ENCODE measurements around the gene KCNJ8.
"Not testable (repeated sequence)": the region's sequence is repeated elsewhere in the genome, so short reads cannot be mapped to it uniquely, and the experiment has no call there.

Gene KCNJ8

DNA sequence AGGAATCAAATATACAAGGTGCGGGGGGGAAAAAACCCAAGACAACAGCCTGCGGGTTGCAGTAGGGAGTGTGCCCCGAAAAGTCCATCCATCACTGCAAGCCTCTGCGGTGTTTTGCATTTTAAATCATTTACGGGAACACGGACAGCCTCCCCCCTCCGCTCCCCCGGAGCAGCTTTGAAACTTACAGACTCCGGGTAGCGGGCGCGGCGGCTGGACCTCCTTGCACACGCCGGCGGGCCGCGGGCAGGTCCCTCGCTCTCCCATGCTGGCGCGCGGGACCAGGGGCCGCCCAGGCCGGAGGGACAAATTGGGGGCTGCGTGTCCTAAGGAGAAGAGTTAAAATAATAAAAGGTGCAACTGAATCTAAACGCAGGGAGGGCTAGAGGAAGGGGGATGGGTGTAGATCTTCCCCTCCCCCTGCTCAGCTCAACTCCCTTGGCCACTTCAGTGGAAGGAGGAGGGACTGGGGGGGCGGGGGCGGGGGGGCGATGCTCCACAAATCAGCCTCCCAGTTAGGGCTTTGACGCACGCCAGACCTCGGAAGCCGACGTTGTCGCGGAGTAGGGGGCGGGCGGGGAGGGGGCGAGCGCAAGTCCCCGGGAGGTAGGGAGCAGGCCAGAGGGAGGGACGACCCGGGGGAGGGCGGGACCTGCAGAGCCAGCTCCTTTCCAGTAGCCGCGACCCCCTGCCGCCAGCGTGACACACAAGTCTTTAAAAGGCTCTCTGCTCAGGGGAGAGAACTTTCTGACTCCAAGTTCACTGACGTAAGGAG is at the start of gene KCNJ8:
Gene KCNJ8, minus strand, starts transcription at position 349 of the 775 bp plus-strand sequence. CDS start 1,090 bp downstream, outside the sequence.
- DNase-seq = peak; percentile 88

DNA sequence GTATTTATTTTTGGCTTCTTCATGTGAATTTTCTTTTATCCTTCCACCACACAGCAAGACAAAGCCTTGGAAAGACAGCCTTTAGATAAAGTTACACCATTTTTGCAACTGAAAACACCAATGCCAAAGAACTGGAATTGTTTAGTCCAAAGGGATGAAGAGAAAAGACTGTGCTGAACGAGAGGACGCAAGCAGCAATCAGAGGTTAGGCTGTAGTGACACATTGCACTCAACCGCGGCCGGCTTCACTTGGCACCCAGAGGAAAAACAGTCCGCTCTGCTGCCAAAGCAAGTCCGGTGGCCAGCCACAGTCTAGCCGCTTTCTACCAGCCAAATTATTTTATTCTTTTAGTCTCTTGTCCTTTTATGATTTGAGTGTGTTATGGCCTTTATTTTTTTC is 49.1 kb upstream of the KCNJ8 start:
- peak; percentile 32 for DNase-seq

DNA sequence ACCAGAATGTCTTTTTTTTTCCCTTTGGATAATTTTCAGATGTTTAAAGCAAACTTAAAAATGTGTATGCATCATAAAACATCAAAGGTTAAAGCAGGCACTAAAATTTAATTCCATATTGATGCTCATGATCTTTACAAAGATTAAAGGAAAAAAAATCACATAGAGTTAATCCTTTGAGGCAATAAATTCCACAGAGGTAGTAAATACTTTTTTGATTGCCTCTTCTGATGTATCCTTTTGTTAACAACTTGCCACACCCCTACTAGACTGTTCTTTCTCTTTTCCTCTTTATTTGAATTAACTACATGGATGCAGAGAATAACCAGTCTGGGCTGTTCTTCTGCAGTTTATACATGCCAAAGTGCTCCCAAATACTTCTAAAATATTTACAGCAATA is 45.2 kb upstream of the KCNJ8 start:
- DNase-seq = no peak

GRCh38 chr12:21819236-21819635 is 44.7 kb upstream of the KCNJ8 start:
- no peak for DNase-seq

DNA sequence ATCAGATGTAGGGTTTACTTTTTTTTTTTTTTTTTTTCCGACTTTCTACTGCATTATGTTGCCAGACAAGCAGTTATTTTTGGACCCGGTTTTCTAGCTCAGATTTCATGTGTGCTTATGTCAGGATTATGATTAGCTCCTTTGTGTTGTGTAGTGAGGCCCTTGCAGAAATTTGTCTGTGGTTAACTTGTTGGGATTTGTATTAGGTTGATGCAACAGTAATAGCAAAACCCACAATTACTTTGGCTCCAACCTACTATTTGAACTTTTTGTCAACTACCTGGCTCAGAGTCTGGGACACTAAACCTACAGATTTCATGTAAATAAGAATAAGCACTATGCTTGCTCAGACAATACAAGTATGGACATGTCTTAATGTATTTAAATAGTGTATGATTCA is 44.1 kb upstream of the KCNJ8 start:
- no peak for DNase-seq

GRCh38 chr12:21815306-21816062 is 41.0 kb upstream of the KCNJ8 start:
- no peak for DNase-seq

DNA sequence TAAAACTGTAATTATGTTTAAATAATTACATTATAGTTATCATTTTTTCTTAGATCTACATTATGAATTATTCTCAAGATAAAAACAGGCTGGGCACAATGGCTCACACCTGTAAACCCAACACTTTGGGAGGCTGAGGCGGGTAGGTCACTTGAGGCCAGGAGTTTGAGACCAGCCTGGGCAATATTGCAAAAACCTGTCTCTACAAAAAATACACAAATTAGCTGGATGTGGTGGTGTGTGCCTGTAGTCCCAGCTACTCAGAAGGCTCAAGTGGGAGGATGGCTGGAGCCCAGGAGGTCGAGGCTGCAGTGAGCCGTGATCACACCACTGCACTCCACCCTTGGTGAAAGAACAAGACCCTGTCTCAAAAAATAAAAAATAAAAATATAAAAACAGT is 40.3 kb upstream of the KCNJ8 start:
- DNase-seq = no peak

DNA sequence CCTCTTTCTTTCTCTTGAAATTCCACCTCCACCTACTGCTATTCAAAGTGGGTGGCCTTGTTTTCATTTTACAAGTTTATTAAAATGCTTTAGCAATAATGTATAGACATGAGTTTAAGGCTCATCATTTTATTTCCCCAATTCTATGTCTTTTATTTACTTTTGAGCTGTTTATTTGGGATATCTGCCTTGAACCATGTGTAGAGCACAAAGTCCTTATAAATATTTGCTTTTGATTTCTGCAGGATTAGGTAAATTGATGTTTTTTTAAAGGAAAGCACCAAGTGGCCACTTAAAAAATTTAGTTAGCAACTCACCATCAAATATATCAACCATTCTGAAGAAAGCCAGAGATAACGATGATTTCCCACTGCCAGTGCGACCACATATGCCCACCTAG is 39.8 kb upstream of the KCNJ8 start:
- DNase-seq = no peak

GRCh38 chr12:21813751-21814150 is 39.2 kb upstream of the KCNJ8 start:
- DNase-seq = no peak

- no peak for DNase-seq
Observed at GRCh38 chr12:21813125-21813524, 38.6 kb upstream of the KCNJ8 start.

- DNase-seq = not testable (repeated sequence)
Observed at GRCh38 chr12:21812340-21812739, 37.8 kb upstream of the KCNJ8 start.

GRCh38 chr12:21809100-21809499 is 34.6 kb upstream of the KCNJ8 start:
- no peak for DNase-seq

DNA sequence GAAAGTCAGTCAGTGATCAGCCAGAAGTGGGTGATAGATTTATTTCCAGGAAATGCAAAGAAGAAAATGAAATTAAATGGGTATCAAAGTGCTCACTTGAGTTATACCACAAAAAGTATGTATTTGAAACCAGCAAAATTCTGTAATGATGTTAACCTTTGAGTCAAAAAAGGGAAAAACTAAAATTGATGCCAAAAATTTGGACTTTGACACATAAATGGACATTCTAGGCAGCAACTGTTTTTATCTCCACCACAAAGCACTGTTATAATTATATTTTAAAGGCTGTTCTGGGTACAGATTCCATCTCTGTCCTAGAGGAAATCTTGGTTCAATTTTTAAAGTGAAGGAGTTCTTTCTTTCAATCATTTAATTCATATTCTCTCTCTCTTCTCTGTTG is 31.7 kb upstream of the KCNJ8 start:
- no peak for DNase-seq

DNA sequence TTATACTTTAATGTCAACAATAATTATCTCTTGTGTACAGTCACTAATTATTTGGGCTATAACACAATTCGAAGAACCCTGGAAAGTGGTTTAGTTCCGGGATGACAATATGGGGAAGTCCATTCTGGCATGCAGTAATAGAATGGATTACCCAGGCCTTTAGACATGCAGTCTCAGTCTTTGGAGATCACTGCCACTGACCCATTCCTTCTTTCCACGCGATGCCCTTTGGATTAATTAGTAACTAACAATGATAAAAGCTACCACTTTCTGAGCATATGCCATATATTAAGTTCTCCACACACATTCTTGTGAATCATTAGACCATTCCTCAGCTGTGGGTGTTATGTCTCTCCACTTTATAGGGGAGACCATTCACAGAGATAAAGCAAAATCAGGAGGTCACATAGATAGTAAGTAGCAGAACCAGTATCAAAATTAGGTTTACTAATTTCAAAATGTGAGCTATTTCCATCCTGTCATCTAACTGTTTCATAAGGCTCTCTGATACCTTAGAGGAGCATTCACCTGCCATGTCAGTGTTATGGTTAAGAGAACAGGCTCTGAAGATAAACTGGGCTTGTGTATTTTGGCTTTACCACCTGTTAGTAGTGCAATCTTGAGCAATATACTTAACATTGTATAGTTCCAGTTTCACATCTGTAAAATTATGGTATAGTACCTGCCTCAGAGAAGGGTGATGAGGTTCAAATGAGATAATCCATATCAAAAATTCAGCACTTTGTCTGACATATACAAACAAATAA is 27.2 kb upstream of the KCNJ8 start:
- DNase-seq = no peak

GRCh38 chr12:21800011-21800410 is 25.5 kb upstream of the KCNJ8 start:
- DNase-seq = no peak

DNA sequence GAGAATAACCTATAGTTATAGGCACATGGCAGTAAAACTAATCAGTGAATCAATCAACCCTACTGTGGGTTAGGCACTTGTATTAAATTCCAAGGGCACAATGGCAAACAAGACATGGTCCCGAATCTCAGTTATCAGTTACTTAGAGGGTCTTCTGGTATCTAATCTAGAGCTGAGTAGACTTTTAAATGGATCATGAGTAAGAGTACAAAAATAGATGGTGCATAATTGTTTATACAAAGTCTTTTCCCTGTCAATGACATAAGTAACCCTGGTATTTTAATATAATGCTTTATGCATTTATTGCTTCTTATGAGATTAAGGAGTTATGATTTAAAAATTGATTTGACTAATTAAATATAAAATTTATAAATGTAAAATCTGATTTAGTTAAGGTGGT is 23.0 kb upstream of the KCNJ8 start:
- DNase-seq = no peak

- no peak for DNase-seq
Observed at GRCh38 chr12:21795648-21796328, 21.3 kb upstream of the KCNJ8 start.

DNA sequence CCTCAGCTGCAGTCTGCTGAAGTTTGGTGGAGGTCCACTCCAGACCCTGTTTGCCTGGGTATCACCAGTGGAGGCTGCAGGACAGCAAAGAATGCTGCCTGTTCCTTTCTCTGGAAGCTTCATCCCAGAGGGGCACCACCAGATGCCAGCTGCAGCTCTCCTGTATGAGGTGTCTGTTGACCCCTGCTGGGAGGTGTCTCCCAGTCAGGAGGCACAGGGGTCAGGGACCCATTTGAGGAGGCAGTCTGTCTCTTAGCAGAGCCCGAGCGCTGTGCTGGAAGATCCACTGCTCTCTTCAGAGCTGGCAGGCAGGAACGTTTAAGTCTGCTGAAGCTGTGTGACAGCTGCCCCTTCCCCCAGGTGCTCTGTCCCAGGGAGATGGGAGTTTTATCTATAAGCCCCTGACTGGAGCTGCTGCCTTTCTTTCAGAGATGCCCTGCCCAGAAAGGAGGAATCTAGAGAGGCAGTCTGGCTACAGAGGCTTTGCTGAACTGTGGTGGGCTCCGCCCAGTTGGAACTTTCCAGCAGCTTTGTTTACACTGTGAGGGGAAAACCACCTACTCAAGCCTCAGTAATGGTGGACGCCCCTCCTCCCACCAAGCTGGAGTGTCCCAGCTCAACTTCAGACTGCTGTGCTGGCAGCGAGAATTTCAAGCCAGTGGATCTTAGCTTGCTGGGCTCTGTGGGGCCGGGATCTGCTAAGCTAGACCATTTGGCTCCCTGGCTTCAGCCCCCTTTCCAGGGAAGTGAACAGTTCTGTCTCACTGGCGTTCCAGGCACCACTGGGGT is 20.5 kb upstream of the KCNJ8 start:
- not testable (repeated sequence) for DNase-seq

DNA sequence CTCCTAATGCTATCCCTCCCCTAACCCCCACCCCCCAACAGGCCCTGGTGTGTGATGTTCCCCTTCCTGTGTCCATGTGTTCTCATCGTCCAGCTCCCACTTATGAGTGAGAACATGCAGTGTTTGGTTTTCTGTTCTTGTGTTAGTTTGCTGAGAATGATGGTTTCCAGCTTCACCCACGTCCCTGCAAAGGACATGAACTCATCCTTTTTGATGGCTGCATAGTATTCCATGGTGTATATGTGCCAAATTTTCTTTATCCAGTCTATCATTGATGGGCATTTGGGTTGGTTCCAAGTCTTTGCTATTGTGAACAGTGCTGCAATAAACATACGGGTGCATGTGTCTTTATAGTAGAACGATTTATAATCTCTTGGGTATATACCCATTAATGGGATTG is 15.2 kb upstream of the KCNJ8 start:
- not testable (repeated sequence) for DNase-seq

GRCh38 chr12:21788089-21788983 is 13.8 kb upstream of the KCNJ8 start:
- no peak for DNase-seq

DNA sequence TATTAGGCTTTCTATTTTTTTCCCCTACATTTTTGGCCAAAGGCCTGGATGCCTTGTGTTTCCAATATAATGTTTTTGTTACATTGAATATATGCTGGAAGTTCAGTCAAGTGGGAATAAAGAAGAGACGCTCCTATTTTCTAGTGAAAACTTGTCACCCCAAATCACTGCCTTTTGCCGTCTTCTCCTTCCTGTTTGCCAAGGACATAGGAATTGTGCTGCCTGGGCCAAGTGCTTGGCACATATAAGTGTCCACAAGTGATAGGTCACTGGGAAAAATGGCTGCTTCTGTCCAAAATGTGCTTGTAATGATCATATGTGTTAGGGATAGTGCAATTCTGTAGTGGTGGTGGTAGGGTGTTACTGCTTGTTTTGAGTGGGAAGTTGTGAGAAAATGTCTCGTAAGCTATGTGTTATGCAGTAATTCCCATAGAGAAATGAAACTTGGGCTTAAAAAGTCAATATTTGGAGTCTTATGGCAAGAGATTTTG is 11.6 kb upstream of the KCNJ8 start:
- DNase-seq = peak; percentile 34

Data from left hindlimb (tissue), 1 donor.